GM11168 (cell line): ENCODE data around the gene OTUB1.
"Not testable (repeated sequence)": the region's sequence is repeated elsewhere in the genome, so short reads cannot be mapped to it uniquely, and the experiment has no call there.

ENCODE experiments used
- in situ Hi-C: fragments of 300-500 bp; cut with MboI; formaldehyde crosslinking; loops from one replicate; pipeline ENCODE4 v1.12.0; 2022; ENCODE audit warnings: low sequenced_read_pairs; ENCODE audit not compliant: unreplicated experiment

OTUB1 gene, protein sequence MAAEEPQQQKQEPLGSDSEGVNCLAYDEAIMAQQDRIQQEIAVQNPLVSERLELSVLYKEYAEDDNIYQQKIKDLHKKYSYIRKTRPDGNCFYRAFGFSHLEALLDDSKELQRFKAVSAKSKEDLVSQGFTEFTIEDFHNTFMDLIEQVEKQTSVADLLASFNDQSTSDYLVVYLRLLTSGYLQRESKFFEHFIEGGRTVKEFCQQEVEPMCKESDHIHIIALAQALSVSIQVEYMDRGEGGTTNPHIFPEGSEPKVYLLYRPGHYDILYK

DNA sequence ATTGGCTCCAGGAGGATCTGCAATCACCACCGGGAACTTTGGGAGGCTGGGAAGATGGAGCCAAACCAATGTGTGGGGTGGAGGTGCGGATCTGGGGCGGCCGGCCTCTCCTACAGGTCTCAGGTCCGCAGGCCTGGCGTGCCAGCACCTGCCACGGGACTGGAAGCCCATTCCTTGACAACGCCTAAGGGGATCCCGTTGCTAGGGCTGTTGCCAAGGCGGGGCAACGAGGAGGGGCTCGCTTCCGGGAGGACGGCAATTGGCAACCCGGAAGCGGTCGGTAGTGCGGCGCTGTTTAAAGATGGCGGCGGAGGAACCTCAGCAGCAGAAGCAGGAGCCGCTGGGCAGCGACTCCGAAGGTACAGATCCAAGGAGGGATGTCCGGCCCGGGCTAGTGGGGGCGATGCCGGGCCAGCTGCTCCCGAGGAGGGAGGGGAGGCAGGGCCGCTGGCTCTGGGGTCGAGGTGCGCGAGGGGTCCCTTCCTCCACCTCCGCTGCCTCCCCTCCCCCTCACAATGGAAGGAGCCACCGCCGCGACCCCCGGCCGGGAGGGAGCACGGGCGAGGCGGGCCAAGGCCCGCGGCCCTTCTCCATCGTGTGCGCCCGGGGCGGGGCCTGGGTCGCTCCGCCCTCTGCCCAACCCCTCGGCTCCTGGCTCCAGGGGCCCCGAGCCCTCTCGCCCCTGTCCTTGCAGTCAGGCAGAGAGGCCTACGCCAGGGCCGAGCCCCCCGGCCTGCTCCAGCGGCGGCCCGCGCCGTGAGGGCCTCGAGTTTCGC, at the start of gene OTUB1:
Gene OTUB1 (plus strand): TSS at position 283 of the 776 bp plus-strand sequence. CDS start 19 bp downstream, at position 302.
- in situ Hi-C loops, result no loop called here

DNA sequence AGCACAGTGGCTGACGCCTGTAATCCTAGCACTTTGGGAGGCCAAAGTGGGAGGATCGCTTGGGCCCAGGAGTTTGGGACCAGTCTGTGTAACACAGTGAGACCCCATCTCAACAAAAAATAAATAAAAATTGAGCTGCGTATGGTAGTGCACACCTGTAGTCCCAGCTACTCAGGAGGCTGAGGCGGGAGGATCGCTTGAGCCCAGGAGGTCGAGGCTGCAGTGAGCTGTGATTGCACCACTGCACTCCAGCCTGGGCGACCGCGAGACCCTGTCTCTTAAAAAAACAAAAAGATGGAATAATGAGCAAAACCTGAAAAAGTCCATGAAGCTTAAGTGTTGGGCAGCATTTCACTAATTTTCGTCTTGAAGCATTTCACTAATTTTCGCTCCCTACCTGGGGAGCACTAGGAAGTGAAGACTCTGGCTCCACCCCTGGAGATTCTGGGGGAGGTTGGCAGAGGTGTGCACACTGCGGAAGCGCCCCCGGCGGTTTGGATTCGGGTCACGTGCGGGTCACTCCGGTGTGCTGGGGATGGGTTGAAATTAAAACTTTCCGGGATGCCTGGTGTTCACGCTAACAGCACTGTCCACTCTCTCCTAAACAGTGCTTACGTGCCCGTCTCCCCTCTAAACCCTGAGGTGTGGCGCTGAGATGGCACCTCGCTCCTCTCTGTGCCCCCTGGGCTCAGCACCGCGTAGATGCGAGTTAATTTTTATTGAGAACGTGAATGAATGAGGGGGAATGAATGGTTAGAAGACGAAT, 48.3 kb upstream of the OTUB1 start:
- in situ Hi-C loops, result no loop called here

DNA sequence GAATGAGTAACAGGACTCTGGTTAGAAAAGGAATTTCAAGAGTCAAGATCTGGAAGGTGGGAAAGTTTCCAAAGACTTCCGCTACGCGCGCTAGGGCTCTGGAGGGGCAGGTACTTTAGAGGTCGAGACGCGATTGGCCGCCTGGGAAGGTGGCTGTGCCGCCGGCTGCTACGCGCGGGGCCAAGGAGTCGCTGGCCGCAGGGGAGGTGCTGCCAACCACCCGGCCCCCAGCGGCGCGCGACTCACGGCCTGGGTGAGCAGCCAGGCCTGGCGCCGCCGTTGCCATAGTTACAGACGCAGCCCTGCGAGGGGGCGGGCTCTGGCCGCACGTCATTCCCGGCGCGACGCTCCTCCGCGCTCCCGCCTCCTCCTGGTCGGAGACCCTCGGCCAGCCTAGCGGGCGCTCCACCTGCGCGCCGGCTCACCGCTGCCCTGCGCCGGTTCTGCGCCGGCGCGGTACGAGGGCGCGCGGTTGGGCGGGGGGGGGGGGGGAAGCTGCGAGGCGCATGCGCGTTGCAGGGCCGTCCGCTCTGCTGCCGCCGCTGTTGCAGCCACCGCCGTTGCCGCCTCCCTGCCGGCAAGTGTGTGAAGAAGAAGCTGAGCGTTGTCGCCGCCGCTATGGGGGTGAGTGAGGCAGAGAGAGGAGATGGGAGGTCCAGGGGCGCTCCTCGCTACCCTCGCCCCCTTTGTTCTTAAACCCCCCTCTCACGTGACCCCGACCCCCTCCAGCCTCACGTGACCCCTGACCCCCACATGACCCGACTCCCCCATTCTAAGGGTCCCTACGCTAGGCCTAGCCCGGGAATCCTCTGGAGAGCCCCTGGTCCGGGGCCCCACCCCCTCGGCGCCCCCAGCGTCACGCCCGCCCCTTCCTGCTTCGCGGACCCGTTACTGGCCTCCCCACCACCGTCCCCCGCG, 47.5 kb upstream of the OTUB1 start, which contains the start of gene NAA40:
Gene NAA40 (plus strand): TSS at position 524 of the 918 bp plus-strand sequence. CDS start 95 bp downstream, at position 619.
- in situ Hi-C loops, result no loop called here

- in situ Hi-C loops, result no loop called here
Observed at GRCh38 chr11:63939397-63939891, 46.8 kb upstream of the OTUB1 start.

DNA sequence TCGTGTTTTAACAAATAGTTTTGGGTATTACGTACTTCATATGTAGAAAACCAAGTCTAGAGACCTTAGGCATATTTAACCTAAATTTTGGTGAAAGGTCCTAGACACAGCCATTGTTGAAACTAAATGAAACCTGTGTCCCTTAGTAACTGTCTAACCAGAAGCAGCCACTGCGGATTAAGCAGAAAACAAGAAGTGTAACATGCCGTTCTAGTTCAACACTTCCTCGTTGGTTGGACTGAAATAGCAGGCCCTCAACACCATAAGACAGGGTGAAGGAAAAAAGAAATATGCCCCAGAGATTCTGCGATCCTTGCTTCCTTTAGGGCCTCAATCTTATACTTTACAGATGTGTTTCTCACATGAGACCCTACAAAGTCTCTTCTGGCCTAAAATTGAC, 45.5 kb upstream of the OTUB1 start:
- in situ Hi-C loops, result no loop called here

DNA sequence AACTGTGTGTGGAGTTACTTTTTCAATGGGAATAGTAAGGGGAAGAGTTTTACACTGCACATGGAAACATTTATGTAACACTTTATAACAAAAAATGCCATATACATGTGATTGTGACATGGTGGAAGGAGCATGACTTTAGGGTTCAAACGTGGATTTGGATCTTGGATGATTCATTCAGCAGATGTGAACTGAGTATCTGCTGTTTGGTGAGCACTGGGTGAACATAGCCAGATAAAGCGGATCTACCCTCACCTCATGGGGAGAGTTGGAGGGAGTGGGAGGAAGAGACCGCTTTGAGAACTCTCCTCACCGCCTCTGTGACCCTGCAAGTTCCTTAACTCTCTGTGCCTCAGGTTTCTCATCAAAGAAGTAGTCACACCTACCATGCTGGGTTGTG, 44.3 kb upstream of the OTUB1 start:
- in situ Hi-C loops, result no loop called here

- in situ Hi-C loops, result no loop called here
Observed at GRCh38 chr11:63942803-63943202, 43.4 kb upstream of the OTUB1 start.

DNA sequence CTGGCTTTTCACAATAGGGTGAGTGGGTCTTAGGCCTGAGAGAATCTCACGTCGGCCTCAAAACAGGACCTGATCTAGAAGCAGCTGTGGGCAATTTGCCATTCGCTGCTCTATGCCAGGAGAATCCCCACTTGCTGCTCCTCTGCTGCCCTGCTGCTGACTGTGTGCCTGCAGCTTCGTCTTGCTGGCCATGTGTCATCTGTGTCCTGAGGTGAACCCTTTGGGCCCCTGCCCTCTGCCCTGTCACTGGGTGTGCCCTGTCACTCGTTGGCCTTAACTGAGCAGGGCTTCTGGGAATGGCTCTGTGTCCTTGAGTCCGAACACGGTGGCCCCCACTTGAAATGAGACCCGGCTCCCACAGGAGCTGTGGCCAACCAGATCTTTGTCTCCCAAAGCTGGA, 41.3 kb upstream of the OTUB1 start:
- in situ Hi-C loops, result no loop called here

- in situ Hi-C loops, result no loop called here
Observed at GRCh38 chr11:63945477-63946163, 40.6 kb upstream of the OTUB1 start.

- in situ Hi-C loops, result no loop called here
Observed at GRCh38 chr11:63951779-63952536, 34.3 kb upstream of the OTUB1 start.

DNA sequence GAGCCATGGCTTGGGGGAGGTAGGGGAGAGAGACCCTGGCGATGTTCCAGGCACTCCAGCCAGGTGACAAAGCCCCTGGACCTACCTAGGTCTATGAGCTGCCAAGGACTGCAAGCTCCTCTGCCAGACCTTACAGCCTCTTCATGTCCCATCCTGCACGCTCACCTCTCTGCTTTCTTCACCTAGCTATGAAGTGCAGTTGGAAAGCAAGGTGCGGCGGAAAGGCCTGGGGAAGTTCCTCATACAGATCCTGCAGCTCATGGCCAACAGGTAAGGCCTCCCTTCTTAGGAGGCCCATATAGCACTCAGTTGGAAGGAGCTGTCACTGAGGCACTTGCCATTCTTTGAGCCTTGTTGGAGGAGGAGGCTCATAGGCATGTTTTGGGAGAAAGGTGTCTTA, 33.7 kb upstream of the OTUB1 start:
- in situ Hi-C loops, result no loop called here

GRCh38 chr11:63958008-63958407, 28.2 kb upstream of the OTUB1 start:
- in situ Hi-C loops, result no loop called here

DNA sequence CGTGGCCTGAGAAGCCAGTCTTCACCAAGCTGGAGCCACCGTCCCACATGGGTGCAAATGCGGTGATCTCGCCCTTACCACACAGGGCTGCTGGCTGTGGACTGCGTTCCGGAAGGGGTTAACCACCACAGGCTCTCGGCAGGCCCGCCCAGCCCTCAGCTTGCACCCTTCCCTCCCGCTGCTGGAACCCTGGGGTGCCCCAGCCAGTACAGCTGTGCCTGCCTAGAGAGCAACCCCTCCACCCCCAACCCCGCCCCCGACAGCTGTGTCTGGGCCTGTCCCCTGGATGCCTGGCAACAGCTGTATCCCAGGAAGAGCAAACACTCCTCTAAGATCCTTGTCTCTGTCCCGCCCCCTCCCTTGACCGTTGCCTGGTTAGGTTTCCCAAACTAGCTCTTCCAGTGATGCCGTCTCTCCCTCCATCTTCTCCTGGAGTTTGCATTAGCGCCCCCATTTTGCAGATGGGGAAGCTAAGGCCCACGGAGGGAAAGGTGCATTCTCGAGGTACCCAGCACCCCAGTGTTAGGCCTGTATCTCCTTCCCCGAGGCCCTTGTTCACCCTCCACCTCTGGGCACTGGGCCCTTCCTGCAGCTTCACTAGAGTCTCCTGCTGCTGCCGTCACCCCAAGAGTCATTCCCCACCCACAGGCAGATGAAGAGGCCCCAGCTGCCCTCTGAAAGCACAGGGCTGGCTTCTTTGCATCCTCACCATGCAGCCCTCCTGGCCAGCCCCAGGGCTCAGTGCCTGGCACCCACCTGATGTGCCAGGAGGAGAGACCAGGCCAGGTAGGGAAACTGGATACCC, 24.4 kb upstream of the OTUB1 start:
- in situ Hi-C loops, result no loop called here

DNA sequence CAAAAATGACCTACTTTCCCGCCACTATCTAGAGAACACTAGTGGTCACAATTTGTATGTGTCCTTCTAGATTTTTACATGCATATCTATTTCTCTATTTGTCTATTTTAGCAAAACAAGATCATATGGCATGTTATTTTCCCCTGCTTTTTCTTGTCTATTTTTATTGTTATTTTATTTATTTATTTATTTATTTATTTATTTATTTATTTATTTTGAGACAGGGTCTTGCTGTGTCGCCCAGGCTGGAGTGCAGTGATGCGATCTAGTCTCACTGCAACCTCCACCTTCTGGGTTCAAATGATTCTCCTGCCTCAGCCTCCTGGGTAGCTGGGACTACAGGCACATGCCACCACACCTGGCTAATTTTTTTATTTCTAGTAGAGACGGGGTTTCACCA, 22.3 kb upstream of the OTUB1 start:
- in situ Hi-C loops, result not testable (repeated sequence)

DNA sequence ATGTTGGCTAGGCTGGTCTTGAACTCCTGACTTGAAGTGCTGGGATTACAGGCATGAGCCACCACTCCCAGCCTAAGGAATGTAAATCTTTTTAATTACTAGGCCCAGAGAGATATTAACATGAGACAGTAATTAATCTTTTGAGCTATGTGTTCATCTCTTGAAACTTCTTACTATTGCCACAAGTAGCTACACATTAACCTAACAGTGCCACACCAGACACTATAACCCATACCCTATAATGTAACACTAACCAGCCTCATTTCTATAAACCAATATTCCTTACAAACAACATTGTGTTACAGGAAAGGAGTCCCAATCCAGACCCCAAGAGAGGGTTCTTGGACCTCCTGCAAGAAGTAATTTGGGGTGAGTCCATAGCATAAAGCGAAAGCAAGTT, 19.8 kb upstream of the OTUB1 start:
- in situ Hi-C loops, result no loop called here

DNA sequence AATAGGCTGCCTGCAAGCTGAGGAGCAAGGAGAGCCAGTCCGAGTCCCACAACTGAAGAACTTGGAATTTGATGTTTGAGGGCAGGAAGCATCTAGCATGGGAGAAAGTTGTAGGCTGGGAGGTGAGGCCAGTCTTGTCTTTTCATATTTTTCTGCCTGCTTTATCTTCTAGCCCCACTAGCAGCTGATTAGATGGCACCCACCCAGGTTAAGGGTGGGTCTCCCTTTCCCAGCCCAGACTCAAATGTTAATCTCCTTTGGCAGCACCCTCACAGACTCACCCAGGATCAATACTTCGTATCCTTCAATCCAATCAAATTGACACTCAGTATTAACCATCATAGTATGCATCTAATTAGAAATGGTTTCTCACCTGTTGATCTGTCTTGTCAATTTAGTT, 16.8 kb upstream of the OTUB1 start:
- in situ Hi-C loops, result no loop called here

DNA sequence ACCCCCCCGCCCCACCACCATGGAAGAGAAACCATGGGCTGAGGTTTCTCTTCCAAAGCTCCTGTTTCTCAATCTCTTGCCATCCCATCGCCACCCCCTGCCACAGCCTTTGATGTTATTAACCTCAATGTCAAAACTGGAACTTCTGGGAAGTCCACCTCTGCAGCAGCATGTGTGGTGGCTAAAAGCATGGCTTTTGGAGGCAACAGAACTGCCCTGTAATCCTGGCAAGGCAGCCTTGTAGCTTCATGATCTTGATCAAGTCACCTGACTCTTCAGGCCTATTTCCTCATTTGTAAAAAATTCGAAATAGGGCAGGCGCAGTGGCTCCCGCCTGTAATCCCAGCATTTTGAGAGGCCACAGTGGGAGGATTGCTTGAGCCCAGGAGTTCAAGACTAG, 15.3 kb upstream of the OTUB1 start:
- in situ Hi-C loops, result no loop called here

- in situ Hi-C loops, result not testable (repeated sequence)
Observed at GRCh38 chr11:63973912-63974258, 12.4 kb upstream of the OTUB1 start.
